HG03095 (cell line): Measurements from ENCODE around the gene HMSD.

Experiments
- ATAC-seq: cut with Tn5 transposase; IDR thresholded peaks from one replicate; pipeline ENCODE4 v1.9.1; 2021; ENCODE audit warnings: moderate library complexity; ENCODE audit not compliant: unreplicated experiment

HMSD gene

GRCh38 chr18:63987743-63988142, 38.6 kb downstream of the HMSD start:
- ATAC-seq: no peak

DNA sequence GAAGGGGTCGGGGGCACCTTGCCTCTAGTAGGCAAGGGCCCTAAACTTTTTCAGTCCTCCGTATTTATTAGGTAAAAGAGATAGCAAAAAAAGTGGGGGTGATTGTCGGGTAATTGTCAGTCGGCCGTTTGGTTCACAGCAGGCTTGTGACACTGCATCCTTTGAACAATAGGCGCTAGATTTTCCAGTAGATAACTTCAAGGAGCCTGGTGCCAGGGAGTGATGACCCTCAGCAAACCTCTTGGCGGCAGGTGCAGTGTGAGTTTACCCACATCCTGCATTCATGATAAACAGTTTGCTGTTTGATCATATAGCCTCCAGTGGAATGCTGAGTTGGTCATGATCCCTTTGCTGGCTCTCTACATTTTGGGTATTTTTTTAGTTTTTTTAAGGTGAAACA, 43.6 kb downstream of the HMSD start:
- no peak for ATAC-seq

GRCh38 chr18:63994783-63995399, 45.8 kb downstream of the HMSD start:
- no peak for ATAC-seq

- ATAC-seq: no peak
Measured at GRCh38 chr18:63997041-63997440, 47.9 kb downstream of the HMSD start.

DNA sequence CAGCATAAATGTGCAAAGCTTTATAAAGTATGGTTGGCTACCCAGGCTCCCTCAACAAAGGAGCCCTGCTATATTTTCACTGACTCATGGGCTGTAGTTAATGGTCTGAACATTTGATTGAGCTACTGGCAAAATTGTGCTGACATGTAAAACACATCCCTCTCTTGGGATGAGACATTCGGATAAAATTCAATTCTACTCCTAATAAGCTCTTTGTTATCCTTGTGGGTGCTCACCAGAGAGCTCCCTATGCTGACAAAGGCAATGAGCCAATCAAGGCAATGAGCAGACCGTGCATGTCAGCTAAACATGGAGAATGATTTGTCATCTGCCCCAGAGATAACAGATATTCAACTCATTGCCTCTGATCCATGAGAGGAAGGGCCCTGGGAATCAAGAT, 48.5 kb downstream of the HMSD start:
- ATAC-seq: no peak

- no peak for ATAC-seq
Measured at GRCh38 chr18:63999871-64000270, 50.8 kb downstream of the HMSD start.

- no peak for ATAC-seq
Measured at GRCh38 chr18:64002581-64002980, 53.5 kb downstream of the HMSD start.

- no peak for ATAC-seq
Measured at GRCh38 chr18:64009305-64009704, 60.2 kb downstream of the HMSD start.
